Cardiac muscle cell (in vitro differentiated cells and primary cell): ENCODE results near the gene BEST3. TPM values are rescaled to one million over a fixed set of nuclear protein-coding genes. Genes with fewer than 3 reads are reported as not detected.
"Not testable (repeated sequence)": the region's sequence is repeated elsewhere in the genome, so short reads cannot be mapped to it uniquely, and the experiment has no call there.

Source experiments
- DNase-seq, 2 donors: peaks; one replicate each; pipeline versions ENCODE4 v3.0.0 to v3.0.0-alpha.2; 2010 to 2017; ENCODE audit warnings: low read depth in 1 of 2, low spot score in 1 of 2
- H3K27ac ChIP-seq: fragments of 200-600 bp; sonication (generic); 2 replicates; pipeline ENCODE4 v1.5.1; 2016
- H3K27me3 ChIP-seq: fragments of 200-600 bp; sonication (generic); 2 replicates; pipeline ENCODE4 v1.6.0; 2016; ENCODE audit warnings: control low read depth
- H3K36me3 ChIP-seq: fragments of 200-600 bp; sonication (generic); 2 replicates; pipeline ENCODE4 v1.5.1; 2016; ENCODE audit warnings: control low read depth
- H3K4me1 ChIP-seq: fragments of 200-600 bp; sonication (generic); 2 replicates; pipeline ENCODE4 v1.8.1; 2017; ENCODE audit warnings: low read depth, mild to moderate bottlenecking, mixed run types
- H3K4me3 ChIP-seq: fragments of 200-600 bp; sonication (generic); 2 replicates; pipeline ENCODE4 v1.5.1; 2016; ENCODE audit warnings: mild to moderate bottlenecking
- H3K9me3 ChIP-seq: fragments of 200-600 bp; sonication (generic); 2 replicates; pipeline ENCODE4 v1.5.1; 2017; ENCODE audit warnings: low read depth, mild to moderate bottlenecking, control low read depth
- polyA plus RNA-seq: library from polyadenylated mRNA; unstranded; fragments of >200 nt; fragmentation: Nextera tagmentation; extraction: Ambion mirVana; gene quantifications from 2 replicates; pipeline ENCODE4 v1.2.1, GENCODE V29; 2016
- total RNA-seq: library from RNA; depleted of rRNA; stranded (reverse); fragments of >200 nt; gene quantifications from 2 replicates; pipeline ENCODE4 v1.2.3, GENCODE V29; 2016
- TF ChIP-seq, protein P1 (sequence below): IDR thresholded peaks from 2 replicates; pipeline ENCODE4 v1.5.1; 2012; ENCODE audit warnings: low read depth, mild to moderate bottlenecking, low read length

Gene BEST3
- total and polyA plus RNA-seq, 2 experiments from 2014 or later: not detected

DNA sequence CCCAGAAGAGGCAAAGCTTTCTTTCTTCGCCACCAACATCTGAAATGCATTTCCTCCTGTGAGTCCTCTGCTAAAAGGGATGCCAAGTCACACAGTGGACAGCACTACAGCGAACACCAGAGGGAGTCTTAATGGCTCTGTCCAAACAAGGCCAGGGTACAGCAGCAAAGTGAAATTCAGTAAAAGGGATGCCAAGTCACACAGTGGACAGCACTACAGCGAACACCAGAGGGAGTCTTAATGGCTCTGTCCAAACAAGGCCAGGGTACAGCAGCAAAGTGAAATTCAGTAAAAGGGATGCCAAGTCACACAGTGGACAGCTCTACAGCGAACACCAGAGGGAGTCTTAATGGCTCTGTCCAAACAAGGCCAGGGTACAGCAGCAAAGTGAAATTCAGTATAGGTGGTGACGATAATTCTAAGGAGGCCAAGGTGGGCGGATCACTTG lies 34.1 kb downstream of the BEST3 start:
- not testable (repeated sequence) for H3K27ac ChIP-seq, H3K4me3 ChIP-seq, H3K27me3 ChIP-seq, H3K36me3 ChIP-seq, H3K9me3 ChIP-seq
- TF ChIP-seq, protein P1, sequence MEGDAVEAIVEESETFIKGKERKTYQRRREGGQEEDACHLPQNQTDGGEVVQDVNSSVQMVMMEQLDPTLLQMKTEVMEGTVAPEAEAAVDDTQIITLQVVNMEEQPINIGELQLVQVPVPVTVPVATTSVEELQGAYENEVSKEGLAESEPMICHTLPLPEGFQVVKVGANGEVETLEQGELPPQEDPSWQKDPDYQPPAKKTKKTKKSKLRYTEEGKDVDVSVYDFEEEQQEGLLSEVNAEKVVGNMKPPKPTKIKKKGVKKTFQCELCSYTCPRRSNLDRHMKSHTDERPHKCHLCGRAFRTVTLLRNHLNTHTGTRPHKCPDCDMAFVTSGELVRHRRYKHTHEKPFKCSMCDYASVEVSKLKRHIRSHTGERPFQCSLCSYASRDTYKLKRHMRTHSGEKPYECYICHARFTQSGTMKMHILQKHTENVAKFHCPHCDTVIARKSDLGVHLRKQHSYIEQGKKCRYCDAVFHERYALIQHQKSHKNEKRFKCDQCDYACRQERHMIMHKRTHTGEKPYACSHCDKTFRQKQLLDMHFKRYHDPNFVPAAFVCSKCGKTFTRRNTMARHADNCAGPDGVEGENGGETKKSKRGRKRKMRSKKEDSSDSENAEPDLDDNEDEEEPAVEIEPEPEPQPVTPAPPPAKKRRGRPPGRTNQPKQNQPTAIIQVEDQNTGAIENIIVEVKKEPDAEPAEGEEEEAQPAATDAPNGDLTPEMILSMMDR: peak; percentile 38
- DNase-seq: peak; percentile 34 to 48
- peaks cover 27% of the 10 kb centered on the region for H3K4me1 ChIP-seq

DNA sequence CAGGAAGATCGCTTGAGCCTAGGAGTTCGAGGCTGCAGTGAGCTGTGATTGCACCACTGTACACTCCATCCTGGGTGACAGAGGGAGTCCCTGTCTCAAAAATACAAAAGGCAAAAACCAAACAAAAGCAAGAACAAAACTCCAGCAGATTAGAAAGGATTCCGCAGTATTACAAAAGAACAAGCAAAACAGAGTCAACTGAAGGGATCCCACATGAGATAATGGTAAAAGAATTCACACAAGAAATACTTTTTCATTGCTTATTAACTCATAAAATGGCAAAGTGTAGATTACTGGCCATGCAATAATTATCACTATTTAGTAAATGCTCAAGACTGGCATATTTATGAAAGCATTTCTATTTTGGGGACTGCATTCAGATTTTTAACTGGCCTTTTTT lies 35.4 kb downstream of the BEST3 start:
- H3K27me3 ChIP-seq: no peaks in the 10 kb centered on the region
- H3K4me3 ChIP-seq: no peak overlapping the region
- no peak for DNase-seq
- no peaks in the 10 kb centered on the region for H3K9me3 ChIP-seq
- TF ChIP-seq, protein P1: no peak
- no peak overlapping the region for H3K27ac ChIP-seq
- peaks cover 30% of the 10 kb centered on the region for H3K4me1 ChIP-seq
- no peaks in the 10 kb centered on the region for H3K36me3 ChIP-seq

DNA sequence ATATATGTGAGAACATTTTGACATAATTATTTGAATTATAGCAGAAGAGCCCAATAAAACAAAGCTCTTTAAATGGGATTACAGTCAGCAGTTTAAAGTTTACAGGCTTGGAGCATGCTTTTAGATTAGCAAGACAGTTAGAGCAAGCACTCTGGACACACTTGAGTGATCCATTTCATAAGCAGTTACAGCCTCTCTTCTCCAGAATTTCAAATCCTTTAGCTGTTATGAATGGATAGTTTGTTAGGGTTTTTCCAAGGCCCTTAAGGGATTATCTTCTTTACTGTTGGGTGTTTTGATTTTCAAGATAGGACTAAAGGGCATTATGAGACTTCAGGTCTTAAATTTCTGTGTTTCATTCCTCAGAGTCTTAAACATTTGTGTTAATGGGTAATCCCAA lies 36.3 kb downstream of the BEST3 start:
- TF ChIP-seq, protein P1: no peak
- H3K36me3 ChIP-seq: no peaks in the 10 kb centered on the region
- no peak for DNase-seq
- no peaks in the 10 kb centered on the region for H3K27me3 ChIP-seq
- no peaks in the 10 kb centered on the region for H3K9me3 ChIP-seq
- H3K4me1 ChIP-seq: peaks cover 30% of the 10 kb centered on the region
- no peak overlapping the region for H3K4me3 ChIP-seq
- no peak overlapping the region for H3K27ac ChIP-seq

DNA sequence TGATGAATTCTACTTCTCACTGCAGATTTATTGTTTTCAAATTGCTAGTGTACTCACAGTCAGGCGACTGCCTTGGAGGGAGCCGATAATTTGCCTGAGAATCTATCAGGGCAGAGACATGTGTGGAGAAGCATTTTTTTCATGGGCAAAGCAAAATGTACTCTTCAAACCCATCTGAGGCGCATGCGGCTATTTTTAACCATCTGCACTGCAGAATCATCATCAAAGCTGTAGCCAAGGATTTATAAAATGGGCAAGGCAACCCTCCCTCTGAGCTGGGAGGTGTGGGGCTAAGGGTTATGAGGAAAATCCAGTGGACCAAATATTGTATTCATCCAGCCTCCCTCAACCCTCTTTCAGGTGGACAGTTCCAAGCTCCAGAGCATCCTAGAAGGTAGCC lies 37.7 kb downstream of the BEST3 start:
- Histone ChIP-seq H3K27me3 (no peaks in the 10 kb centered on the region), H3K9me3 (no peaks in the 10 kb centered on the region), H3K4me1 (peaks cover 21% of the 10 kb centered on the region)

DNA sequence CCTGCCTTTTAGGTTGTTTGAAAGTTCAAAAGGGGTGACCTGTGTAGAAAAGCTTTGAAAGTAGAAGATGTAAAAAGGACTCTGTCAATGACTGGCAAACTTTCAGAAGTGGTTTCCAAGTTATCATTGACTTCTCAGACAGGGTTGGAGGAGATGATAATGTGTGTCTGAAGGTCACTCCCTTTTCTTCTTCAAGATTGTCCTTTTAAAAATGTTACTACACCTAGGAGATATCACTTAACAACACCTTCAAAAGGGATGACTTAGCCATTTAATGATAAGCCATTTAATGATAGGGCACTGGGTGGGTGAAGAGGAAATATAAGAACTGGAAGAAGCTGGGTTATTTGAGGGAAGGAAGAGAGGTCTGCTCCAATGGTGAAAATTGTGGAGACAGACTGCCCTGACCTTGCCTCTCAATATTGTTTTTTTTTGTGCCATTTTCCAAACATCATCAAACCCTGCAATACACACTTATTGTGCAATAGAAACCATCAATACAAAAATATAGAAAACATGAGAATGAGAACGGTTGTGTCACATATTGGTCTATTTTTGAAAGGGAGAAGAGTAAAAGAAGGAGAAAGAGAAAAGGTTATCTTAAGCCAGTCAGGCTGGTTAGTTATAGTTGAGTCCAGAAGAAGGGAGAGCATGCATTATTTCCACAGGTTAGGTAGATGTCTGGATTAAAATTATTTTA lies 38.8 kb downstream of the BEST3 start:
- no peak overlapping the region for H3K4me3 ChIP-seq
- H3K27me3 ChIP-seq: no peaks in the 10 kb centered on the region
- H3K4me1 ChIP-seq: peaks cover 24% of the 10 kb centered on the region
- H3K9me3 ChIP-seq: no peaks in the 10 kb centered on the region
- TF ChIP-seq, protein P1: no peak
- DNase-seq: no peak
- no peaks in the 10 kb centered on the region for H3K36me3 ChIP-seq
- no peak overlapping the region for H3K27ac ChIP-seq

More for the DNA sequence above, 37.7 kb downstream of the BEST3 start:
- no peak for DNase-seq
- TF ChIP-seq, protein P1: no peak
- Histone ChIP-seq H3K36me3 (no peaks in the 10 kb centered on the region), H3K27ac (no peak overlapping the region), H3K4me3 (no peak overlapping the region)
